Pulmonary artery endothelial cell (primary cell): Measurements from ENCODE around the gene COL4A1. TPM values are rescaled to one million over a fixed set of nuclear protein-coding genes. Genes with fewer than 3 reads are reported as not detected.

Experiments used
- DNase-seq: peaks from one replicate; pipeline ENCODE4 v3.0.0-alpha.2; 2011; ENCODE audit warnings: low read depth, low spot score
- total RNA-seq: library from RNA; depleted of rRNA; stranded (reverse); fragments of >200 nt; gene quantifications from 2 replicates; pipeline ENCODE4 v1.2.3, GENCODE V29; 2014

Gene COL4A1
- total RNA-seq, 1 donor from 2014 or later: 350 TPM

DNA sequence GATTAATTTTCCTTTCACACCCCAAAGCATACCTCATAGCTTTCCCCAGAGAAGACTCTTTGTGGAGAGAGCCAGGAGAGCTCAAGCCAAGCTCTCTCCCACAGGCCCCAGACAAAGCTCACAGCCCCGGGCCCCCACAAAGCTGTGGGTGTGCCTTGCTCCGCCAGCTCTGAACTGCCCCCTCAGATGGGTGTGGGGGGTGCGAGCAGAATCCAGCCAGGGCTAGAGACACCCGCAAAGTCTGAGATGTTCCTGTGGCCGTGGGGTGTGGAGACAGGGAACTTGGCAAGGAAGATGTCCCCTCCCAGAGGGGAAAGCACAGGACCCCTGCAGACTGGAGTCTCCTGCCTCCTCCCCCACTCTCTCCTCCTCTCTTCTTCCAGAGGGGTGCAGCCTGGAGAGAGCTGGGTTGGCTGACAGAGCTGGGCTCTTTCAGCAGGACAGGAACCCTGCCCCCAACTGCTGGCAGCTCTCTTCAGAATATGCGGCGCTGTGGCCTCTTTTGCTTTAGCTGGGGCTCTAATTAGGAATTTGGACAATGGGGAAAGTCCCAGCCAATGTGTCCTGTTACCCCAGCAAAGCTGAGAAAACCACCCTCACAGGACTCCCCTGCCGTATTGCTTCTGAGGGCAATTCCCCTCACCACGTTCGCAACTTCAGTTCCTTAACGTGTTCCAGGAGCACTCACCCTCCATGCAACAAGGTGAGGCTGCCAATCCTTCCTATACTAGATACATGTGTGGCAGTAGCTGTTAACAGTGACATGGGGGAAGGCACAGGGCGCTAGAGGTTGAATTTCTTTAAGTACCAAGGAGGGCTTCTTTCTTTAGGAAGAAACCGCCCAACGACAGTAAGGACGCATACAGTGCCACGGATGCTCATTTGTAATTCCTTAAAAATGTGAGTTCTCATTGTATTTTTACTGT is 170.0 kb downstream of the COL4A1 start:
- no peak for DNase-seq

DNA sequence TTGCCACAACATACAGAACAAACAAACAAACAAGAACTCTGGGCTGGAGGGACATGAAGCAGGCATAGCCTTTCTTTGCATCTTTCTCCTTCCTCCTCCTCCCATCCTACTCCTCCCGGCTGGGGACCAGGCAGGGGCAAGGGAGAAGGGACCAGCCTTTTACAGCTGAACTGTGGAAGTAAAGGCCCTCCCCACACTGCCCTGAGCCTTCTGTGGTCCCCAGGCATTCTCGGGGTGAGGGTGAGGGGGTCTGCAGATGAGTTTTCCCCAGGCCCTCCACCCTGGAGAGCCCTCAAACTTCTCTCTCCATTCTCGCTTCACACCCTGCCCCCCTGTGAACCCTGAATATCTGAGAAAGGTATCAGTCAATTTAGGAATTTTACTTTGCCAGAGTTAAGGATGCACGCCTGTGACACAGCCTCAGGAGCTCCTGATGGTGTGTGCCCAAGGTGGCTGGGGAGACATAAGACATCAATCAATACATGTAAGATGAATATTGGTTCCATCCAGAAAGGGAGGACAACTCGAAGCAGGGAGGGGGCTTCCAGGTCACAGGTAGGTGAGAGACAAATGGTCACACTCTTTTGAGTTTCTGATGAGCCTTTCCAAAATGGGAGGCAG is 170.9 kb downstream of the COL4A1 start:
- DNase-seq: no peak

DNA sequence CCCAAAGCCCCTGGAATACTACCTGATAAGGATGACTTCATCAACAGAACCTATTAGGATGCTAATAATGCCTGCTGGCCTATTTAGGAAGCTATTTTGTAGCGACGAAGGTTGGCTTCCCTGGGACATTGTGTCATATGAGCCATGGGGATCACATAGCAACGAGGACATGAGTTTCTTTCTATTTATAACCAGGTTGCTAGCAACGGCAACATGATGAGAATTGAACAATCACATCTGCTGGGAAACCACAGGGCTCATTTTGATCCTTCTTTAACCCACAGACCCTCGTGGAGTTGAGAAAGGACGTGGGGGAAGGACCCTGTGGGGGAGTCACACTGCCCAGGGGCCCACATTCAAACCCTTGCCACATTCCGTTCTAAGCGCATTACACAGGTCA is 172.2 kb downstream of the COL4A1 start:
- no peak for DNase-seq

DNA sequence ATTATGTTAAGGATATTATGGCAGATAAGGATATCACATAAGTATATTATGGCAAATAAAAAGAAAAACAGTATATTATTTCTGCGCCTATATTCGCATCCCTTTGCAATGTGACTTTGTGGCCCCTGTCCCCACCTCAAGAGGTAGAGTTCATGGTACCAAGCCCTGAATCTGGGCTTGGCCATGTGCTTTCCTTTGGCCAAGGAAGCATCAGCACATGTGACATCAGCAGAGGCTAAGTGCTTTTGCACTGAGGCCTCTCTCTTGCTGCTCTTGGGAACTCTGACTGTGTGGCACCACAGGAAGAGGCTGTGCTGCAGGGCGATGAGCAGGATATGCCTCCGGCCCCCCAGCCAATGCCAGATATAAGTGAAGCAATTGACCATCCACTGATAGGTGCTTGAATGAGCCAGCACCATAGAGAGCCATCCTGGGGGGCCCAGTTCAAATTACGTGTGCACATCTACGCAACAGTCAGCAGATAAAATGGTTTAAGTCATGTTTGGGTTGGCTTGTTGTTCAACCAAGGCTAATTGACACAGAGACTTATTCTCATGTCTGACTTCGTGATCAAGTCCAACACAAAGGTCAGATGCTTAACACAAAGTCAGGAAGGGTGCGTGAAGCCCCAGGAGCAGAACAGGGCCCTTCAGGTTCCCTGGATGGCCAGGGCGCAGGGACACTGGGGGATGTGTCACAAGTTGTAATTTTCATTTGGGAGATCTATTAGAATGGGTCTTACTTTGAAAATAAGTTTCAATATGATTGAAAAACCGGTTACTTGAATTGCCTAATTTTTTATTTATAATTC is 173.3 kb downstream of the COL4A1 start:
- DNase-seq: no peak

DNA sequence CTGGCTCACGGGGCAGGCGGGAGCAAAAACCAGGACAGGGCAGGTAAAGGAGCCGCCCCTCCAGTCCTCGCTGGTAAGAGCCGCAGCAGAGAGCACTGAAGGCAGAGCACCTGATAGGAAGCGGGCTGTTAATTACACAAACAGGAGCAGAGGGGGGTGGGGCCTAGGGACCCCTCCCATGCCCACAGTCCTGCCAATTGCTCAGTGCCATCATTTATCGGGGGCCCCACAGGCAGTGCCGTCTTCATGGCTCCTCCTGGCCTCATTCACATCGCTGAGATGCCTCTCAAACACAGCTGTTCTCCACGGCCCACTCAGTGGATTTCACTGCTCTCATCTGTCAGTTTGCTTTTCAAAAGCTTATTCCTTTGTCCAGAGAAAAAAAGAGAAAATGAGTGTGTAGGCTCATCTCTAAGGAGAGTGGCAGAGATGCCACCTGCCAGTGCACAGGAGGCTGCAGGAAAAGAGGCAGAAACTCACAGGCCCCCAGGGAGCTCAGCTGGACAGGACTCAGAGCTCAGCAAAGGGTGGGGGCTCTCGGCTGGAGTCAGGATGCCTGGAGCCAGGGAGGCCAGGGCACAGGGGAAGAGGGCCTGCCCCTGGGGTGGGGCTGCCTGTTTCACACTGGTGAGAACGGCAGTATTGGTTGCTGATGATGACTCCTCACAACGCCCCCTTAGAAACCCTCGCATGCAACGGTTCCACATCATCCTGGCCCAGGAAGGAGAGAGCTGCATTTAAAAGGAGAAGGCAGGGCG is 174.6 kb downstream of the COL4A1 start:
- no peak for DNase-seq

DNA sequence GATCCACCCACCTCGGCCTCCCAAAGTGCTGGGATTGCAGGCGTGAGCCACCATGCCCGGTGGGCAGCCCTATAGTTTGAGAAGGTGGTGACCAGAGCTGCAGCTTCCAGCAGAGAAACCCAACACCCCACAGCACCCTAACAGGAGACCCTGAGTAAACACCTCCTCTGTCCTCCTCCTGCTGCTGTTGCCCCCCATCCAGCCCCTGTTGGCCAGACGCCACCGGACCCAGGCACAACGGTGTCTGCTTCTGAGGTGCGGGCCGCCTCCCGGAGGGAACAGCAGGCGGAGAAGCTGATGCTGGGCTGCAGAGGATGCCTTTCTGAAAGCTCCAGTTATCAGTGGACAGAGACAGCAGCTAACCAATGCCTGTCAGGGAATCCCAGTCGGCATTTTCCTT is 175.5 kb downstream of the COL4A1 start:
- DNase-seq: no peak

DNA sequence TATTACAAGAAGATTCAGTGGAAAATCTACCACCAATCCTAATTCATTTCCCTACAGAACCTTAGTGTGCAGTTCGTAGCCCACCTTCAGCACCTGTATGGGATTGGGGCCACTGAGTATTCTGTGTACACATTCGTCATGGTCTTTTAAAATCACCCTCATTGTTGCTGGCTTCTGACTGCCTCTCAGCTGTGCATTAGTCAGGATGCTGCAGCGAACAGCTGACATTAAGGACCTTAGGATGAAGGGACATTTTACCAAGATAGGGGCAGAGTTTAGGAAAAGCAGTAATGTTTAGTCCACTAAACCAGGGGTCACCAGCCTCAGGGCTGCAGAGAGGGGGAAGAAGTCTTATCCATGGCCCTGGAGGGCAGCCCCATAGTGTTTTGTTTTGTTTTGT is 176.5 kb downstream of the COL4A1 start:
- no peak for DNase-seq

DNA sequence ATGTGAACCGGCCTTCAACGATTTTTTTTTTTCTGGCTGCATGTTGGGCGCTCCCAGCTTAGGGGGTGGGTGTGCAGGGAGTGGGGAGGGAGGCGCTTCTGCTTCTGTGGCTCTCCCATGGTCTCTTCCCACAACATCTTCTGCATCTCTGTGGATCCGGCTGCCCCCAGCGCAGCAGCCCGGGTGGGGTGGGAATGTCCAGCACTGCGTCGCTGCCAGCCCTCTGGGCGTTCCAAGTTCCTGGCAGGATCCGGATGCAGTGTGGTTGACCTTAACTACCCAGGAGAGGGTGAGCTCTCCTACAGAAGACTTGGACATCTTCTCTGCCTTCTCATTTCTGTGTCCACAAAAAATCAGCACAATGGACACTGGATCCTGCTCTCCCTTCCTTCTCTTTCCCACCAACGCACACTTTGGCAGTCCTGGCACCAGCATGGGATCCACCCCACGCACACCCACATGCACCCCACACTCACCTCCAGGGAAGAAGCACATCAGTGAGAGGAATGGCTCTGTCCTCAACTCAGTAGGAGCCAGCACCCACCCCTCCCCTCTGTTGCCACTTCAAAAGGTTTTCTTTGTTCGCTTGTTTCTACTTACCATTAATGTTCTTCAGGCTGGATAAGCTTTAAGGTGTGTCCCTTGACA is 177.3 kb downstream of the COL4A1 start:
- no peak for DNase-seq

DNA sequence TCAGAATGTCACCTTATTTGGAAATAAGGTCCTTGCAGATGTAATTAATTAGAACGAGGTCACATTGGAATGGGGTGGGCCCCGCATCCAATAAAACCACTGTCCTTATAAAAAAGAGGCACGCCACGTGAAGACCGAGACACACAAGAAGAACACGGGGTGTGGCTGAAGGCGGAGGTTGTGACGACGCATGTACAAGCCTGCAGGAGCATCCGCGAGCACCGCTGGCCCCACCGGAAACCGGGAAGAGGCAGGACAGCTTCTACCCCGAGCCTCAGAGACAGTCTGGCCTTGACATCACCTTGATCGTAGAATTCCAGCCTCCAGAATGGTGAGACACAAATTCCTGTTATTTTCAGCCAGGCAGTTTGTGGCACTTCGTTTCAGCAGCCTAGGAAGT is 177.9 kb downstream of the COL4A1 start:
- DNase-seq: no peak

DNA sequence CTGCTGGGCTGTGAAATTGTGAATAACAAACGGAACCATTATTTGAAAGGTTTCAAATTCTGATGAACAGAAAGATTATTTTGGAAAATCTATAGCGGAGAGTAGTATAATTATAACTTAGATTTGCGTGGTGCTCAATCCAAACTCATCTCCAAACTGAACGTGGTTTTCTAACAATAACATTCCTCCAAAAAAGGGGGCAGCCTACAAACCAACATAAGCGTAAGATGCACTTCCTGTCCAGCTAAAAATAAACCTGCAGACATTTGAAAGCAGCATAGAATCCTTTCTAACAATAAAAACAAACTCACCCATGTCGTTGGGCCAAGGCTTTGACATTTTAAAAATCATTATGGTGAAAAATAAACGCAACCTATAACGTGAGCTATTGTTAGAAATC is 178.4 kb downstream of the COL4A1 start:
- no peak for DNase-seq

DNA sequence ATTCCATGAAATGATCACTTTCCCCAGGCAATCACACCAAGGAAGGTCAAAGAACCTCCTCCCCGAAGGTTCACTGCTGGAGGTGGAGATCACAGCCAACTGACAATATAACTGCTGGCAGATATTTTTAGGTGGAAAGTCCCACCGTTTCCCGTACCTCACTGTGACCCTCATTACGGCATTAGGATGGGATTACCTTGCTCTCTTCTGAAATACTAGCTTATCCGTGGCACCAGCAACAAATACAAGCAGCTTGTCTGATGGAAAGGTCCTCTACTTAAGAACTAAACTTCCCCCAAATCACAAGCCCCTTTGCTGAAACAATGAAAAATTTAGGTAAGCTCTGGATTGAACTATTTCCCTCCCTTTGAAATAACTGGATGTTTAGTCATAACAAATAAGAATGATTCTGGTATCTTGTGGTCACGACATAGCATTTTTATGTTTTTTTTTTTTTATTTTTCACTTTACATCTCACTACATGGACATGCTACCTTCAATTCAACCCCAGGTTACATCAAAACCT is 178.9 kb downstream of the COL4A1 start:
- no peak for DNase-seq

DNA sequence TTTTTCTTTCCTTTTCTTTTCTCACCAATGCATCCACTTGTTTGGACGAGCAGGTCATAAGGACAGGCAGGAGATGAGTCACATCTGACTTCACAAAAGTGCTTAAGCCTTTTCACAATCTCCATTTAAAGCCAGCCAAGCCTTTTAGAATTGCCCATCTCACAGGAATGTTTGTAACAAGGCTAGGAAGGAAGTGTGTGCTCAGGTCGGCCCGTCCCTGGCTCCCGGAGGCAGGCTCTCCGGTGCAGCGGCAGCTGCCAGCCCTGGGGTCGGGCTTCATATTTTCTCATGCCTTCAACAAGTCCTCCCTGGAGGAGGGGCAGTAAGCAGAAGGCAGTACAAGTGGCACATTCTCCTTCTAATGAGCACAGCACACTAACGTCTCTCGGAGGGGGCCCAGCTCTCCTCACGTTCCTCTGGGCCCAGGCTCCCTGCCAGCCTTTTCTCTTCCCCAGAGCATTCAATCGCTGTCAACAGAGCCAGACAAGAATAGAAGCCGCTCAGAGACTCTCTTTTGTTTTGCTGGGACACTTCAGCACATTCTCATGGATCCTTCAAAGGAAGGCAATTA is 180.5 kb downstream of the COL4A1 start:
- DNase-seq: peak; percentile 98

DNA sequence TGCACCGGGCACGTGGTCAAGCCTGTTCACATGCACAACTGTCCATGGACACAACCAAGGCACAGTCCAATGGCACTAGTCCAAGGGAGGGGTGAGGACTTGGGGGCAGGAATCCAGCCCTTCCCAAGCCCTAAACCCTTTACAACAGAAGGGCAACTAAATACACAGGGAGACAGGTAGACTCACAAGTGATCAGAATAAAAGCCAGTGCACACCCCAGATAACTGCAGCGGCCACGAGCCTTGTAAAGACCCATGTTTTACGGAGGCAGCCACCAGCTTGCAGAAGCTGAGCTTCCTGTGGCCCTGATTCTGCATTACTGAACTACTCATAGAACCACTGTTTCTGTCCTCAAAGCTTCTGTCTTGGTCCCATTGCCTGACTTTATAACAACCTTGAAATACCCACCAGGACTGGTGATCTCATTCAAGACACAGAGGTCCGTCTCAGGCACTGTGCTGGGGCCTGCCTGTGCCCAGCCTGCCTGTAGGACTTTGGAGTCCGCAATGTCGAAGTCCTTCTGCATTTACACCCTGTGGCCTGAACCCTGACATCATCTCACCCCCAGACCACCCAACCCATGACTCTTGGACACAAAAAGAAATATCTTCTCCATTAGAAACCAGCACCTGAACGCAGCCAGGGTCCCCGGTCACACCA is 181.2 kb downstream of the COL4A1 start:
- DNase-seq: no peak

DNA sequence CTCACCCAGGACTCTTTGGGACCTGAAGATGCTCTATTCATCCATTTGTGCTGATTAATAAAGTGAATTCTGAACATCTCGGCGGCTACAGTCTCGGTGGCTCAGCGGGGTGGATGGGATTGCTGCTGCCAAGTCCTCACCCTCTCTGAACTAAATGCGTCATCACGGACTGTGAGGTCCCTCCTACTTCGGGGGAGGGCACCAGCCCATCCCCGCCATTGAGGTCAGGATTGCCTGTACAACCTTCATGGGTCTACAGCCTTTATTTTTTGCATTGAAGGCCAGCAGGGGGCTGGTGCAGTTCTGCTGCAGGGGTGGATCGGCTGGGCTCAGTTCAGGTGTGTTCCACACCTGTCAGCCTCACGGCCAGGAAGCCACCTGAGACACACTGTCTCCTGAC is 181.8 kb downstream of the COL4A1 start:
- DNase-seq: no peak

DNA sequence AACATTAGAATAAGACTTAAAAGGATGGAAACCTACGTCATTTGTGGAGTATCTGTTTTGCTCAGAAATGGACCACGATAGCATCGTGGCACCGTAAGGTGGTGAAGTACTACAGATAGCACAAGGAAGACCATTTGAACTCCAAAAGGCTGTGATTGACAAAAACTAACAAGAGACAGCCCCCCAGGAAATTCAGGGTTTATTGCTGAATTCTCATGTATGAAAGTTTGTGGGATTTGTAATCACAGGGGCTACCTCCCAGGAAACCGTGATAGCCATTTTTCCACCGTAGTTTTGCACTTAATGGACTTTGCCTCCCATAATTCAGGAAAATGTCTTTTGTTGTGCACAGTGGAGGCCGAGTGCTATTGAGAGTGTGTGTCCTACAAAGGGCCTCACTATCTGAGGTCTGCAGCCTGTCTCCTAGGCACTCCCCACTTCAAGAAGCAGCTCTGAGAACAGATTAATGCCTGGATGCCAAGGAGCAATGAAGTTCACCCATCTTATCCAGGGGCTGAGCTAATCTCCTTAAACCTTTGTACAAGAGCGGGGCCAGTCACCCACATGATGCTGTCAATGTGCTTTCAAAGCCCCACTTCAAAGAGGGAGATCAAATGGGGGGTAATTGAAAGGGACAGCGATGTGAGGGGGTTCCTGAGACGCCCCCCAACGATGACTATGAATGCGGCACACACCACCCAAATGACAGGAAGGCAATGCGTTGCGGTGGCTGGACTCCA is 182.6 kb downstream of the COL4A1 start:
- DNase-seq: no peak

DNA sequence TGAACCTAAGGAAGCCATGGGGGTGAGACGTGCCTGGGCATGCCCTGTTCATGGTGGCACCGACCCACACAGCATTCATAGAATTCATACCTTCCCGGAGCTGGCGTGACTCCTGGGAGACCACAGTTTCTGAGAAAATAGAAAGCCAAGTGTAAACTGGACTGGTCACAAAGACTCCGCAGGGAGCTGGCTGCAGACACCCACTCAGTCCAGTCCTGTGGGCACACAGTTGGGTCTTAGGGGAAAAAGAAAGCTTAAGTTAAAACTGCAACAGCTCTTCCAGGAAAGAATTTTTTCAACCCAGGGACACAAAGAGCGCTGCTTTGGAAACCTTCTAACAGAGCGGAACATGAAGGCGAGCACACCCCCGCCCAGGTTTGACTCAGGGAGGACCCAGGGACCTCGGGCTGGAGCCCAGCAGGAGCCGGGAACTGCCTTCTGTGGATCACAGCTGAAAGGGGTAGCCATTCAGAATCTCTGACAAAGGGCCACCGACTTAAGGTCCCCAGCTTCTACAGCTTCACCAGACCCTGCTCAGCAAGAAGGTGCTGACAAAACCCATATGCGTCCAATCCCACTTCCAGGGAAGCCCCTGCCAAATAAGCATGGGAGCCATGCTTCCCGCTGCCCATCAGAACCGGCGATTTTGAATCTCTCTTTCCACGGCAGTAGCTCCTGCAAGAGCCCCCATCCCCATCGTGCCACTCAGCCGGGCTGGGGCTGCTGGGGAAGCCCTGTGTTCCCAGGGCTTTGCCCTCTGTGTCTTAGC is 183.7 kb downstream of the COL4A1 start:
- DNase-seq: no peak

DNA sequence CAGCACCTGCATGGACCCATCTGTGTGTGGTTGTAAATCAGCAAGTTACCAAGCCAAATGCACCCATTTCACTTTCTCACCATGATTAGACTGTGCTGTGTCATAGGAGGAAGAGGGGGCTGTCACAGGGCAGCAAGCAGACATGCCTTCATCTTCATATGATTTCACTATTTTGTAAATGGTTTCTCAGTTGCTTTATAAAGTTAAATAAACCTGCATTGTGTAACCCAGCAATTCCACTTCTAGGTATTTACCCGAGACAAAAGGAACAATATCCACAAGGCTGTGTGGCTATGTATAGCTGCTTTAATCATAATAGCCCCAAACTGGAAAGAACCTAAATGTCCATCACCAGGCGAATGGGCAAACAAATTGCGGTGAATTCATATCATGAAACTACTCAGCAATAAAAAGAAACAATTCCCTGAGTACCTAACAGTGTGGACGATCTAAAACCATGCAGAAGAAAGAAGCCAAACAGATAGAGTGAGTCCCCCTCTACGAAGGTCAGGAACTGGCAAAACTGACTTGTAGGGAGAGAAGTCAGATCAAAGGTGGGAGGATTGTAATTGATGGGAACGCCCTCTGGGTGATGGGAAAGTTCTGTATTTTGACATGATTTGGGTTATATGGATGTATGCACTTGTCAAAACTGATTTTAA is 185.4 kb downstream of the COL4A1 start:
- DNase-seq: no peak
